ENCODE measurements around the gene HOGA1. TPM values are rescaled to one million over a fixed set of nuclear protein-coding genes. Genes with fewer than 3 reads are reported as not detected.
A peak's percentile ranks its signal among the peaks of the same experiment; 100 is the strongest.

HOGA1 gene
- polyA plus RNA-seq, 1 of the 3 experiments (the other 2 are of a cell fraction), result 2.9 TPM

GRCh38 chr10:97640174-97640867, 56.1 kb downstream of the HOGA1 start, which contains the start of gene PI4K2A:
PI4K2A (plus strand) TSS chr10:97640671; CDS start chr10:97640743, 72 bp downstream.
- ChIA-PET CTCF (interaction anchor here (1.1 to 2.3 kb wide), 7 partner anchors 16 to 175 kb away, joined by 3 to 11 read pairs (median 3); partner anchors contain the start of gene ANKRD2), POLR2A (interaction anchor here (0.9 to 1.0 kb wide), 3 partner anchors 12 to 47 kb away, joined by 3 read pairs; partner anchors contain the start of gene AVPI1)
- peak within 1 kb of the TSS; percentile 80 to 91 for H3K4me3 ChIP-seq (ENCODE audit: low read depth in 2 of 2, low read length in 1 of 2)
- H2AFZ ChIP-seq (ENCODE audit: low read depth), result peak within 1 kb of the TSS; percentile 58; the same call in 1 of the 2 replicates
- H3K9ac ChIP-seq, result peak within 1 kb of the TSS; percentile 92
- TF ChIP-seq FOSL2 (IDR thresholded peaks at IDR 0.05; ENCODE audit: borderline replicate concordance, low read depth), result no peak
- peak; percentile 20 for TF ChIP-seq POLR2AphosphoS5 (IDR thresholded peaks at IDR 0.05; ENCODE audit: low read depth, low read length)
- TF ChIP-seq ELF1 (IDR thresholded peaks at IDR 0.05), result 0 out of 2 replicates have a peak, but pooled peaks have one; percentile 23
- peak; percentile 86 for TF ChIP-seq MXI1 (IDR thresholded peaks at IDR 0.05; ENCODE audit: low read depth, low read length)
- TF ChIP-seq FOXM1 (IDR thresholded peaks at IDR 0.05; ENCODE audit: low read depth), result no peak
- TF ChIP-seq SIN3A (IDR thresholded peaks at IDR 0.05; ENCODE audit: borderline replicate concordance, low read depth, low read length), result peak; percentile 37; the same call in 1 of the 2 replicates
- peak; percentile 90 for TF ChIP-seq NRF1 (IDR thresholded peaks at IDR 0.05; ENCODE audit: low read depth, low read length)
- TF ChIP-seq RFX5 (IDR thresholded peaks at IDR 0.05; ENCODE audit: low read length), result peak; percentile 93
- TF ChIP-seq RXRA (IDR thresholded peaks at IDR 0.05; ENCODE audit: borderline replicate concordance, low read depth), result no peak
- TF ChIP-seq REST (IDR thresholded peaks at IDR 0.05; ENCODE audit: low read depth, low read length), result no peak
- 0 out of 2 replicates have a peak, but pooled peaks have one; percentile 37 for TF ChIP-seq MAX (IDR thresholded peaks at IDR 0.05; ENCODE audit: low read depth)
- TF ChIP-seq FOXJ3 (CRISPR knock-in tag; IDR thresholded peaks at IDR 0.05), result no peak
- no peak for TF ChIP-seq YY1 (IDR thresholded peaks at IDR 0.05; ENCODE audit: low read depth)
- TF ChIP-seq PBX3 (IDR thresholded peaks at IDR 0.05), result peak; percentile 63
- peak in 1 of 2 experiments; percentile 26; a peak in 1 of 4 replicates for TF ChIP-seq EP300 (IDR thresholded peaks at IDR 0.05; ENCODE audit: borderline replicate concordance in 1 of 2, low read depth in 1 of 2, low read length in 1 of 2)
- no peak for TF ChIP-seq RAD21 (IDR thresholded peaks at IDR 0.05; ENCODE audit: low read length)
- TF ChIP-seq CHD2 (IDR thresholded peaks at IDR 0.05; ENCODE audit: low read length, partially characterized antibody), result peak; percentile 56
- no peak for TF ChIP-seq NFIC (IDR thresholded peaks at IDR 0.05; ENCODE audit: borderline replicate concordance)
- TF ChIP-seq TAF1 (IDR thresholded peaks at IDR 0.05; ENCODE audit: borderline replicate concordance, low read depth, low read length), result peak; percentile 77
- TF ChIP-seq RCOR1 (IDR thresholded peaks at IDR 0.05; ENCODE audit: low read length), result 0 out of 2 replicates have a peak, but pooled peaks have one; percentile 30
- peak; percentile 44; the same call in 1 of the 2 replicates for TF ChIP-seq IRF3 (IDR thresholded peaks at IDR 0.05; ENCODE audit: low read depth, low read length)
- DNase-seq, result peak; percentile 98
- no peaks in the 10 kb centered on the region for H3K27me3 ChIP-seq (ENCODE audit: insufficient read depth)
- H3K4me2 ChIP-seq, result peak within 1 kb of the TSS; percentile 91
- H3K79me2 ChIP-seq (ENCODE audit: insufficient read depth), result peaks cover 45% of the 10 kb centered on the region
- WGBS (ENCODE audit: low lambda C conversion rate), result under 1% methylated on average over 18 of the region's 54 CpGs
- peaks cover 6% of the 10 kb centered on the region; the same call in 1 of the 2 replicates for H4K20me1 ChIP-seq (ENCODE audit: insufficient read depth)
- H3K36me3 ChIP-seq (replicated peaks in 1 of 2; ENCODE audit: control insufficient read depth in 1 of 2, insufficient read depth in 2 of 2, low read length in 1 of 2), result peaks cover 8 to 15% of the 10 kb centered on the region in 2 experiments
- no peaks in the 10 kb centered on the region for H3K9me2 ChIP-seq
- no peaks in the 10 kb centered on the region for H3K9me3 ChIP-seq
- H3F3A ChIP-seq (replicated peaks; ENCODE audit: insufficient read depth), result peaks cover 9% of the 10 kb centered on the region
- H3K4me1 ChIP-seq (ENCODE audit: control insufficient read depth in 1 of 2, insufficient read depth in 2 of 2, low read depth in 1 of 2, low read length in 1 of 2), result peaks cover 0 to 2% of the 10 kb centered on the region in 2 experiments; a peak in 1 of 4 replicates
- peak within 1 kb of the TSS; percentile 79 to 81 for H3K27ac ChIP-seq (ENCODE audit: low read depth in 2 of 2, low read length in 1 of 2)
